GM21717 (cell line): ENCODE data around the gene MRPL22.
A peak's percentile ranks its signal among the peaks of the same experiment; 100 is the strongest.
"Not testable (repeated sequence)": the region's sequence is repeated elsewhere in the genome, so short reads cannot be mapped to it uniquely, and the experiment has no call there.

Experiments used
- ATAC-seq: cut with Tn5 transposase; IDR thresholded peaks from one replicate; pipeline ENCODE4 v1.9.1; 2021; ENCODE audit warnings: mild to moderate bottlenecking, moderate library complexity; ENCODE audit not compliant: unreplicated experiment

Gene MRPL22

DNA sequence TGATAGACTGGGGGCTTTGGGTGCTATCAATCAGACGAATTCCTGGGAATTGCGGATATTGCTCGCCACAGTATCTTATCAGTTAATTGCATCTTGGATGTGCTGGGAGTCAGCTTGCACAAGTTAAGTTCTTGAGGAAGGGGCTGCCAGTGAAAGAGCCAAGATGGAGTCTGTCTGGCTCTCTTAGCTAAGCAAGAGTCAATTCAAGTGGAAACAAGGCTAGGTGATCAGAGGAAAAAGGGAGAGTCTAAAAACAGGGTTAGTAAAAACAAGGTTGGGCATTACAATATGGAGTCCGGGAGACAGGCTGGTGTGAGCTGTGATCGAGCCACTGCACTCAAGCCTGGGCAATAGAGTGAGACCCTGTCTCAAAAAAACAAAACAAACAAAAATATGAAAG is 1.5 kb upstream of the MRPL22 start:
- ATAC-seq = not testable (repeated sequence)

DNA sequence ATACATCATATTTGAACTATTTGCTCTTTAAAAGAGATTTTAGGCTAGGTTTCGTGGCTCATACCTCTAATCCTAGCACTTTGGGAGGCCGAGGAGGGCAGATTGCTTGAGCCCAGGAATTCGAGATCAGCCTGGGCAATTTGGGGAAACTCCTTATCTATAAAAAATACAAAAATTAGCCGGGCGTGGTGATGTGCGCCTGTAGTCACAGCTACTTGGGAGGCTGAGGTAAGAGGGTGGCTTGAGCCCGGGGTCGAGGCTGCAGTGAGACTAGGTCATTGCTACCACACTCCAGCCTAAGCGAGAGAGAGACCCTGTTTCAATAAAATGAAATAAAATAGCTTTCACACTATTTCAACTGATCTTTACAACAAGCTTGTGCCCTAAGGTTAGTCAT is 500 bp upstream of the MRPL22 start:
- no peak for ATAC-seq

DNA sequence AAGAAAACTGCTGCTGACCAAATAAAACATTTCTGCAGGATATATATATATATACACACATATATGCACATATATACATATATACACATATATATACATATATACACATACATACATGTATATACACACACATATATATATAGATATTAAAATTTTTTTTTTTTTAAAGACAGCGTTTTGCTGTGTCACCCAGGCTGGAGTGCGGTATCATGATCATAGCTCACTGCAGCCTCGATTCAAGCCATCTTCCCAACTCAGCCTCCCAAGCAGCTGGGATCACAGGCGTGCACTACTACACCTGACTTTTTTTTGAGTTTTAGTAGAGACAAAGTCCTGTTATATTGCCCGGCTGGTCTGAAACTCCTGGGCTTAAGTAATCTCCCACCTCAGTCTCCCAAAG is 2.7 kb downstream of the MRPL22 start:
- ATAC-seq = no peak

DNA sequence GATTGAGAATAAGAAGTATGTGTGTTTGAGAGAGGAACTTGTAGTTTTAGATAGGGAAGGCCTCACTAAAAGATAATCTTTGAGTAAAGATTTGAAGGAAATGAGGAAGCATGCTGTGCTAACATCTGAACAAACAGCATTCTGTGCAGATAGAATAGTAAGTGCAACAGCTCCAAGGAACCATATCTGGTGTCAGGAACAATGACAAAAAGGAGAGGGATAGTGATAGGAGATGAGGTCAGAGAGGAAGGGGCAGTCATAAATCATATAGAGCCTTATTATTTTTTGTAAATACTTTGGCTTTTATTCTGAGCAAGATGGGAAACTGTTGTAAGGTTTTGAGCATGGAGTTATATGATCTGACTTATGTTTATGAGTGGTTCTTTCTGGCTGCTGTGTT is 3.8 kb downstream of the MRPL22 start:
- no peak for ATAC-seq

DNA sequence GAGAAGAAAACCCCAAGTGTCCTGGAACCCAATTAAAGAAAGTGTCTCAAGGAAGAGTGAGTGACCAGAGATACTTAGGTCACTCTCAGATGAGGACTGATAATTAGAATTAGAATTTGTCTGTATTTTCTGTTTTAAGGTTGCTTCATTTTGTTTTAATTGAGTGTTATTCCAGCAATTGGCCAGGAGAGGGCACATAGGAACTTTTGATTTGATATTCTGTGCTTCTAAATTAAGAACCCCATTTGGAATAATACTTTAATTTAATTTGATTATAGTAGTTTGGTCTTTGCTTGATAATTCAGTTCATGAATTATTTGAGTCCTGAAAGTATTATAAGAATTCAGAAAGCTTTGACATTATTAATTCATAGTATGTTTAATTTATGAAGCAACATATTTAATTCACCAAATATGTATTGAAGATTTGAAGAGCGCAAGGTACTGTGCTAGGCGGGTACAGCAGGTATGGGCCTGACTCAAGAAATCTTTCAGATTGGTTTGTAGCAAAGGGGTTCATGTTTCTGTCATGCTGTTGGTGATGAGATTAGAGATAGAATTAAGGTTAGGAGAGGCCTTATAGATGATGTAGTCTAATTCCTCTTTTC is 4.9 kb downstream of the MRPL22 start:
- ATAC-seq = no peak

DNA sequence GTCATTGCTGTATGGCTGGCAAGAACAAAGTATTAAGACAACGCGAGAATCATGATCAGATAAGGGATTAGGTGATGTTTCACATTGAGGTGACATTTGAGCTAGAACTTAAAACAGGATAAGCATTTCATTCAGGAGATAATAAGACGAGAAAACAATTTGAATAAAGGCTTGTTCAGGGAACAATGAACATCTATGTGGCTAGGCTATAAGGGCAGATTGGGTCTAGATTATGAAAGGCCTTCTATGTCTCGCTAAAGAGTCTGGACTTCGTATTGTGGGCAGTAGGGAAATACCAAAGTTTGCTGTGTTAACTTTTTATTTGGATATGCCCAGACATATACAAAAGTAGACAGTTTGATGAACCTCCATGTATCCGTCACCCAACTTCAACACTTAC is 6.9 kb downstream of the MRPL22 start:
- ATAC-seq = no peak

DNA sequence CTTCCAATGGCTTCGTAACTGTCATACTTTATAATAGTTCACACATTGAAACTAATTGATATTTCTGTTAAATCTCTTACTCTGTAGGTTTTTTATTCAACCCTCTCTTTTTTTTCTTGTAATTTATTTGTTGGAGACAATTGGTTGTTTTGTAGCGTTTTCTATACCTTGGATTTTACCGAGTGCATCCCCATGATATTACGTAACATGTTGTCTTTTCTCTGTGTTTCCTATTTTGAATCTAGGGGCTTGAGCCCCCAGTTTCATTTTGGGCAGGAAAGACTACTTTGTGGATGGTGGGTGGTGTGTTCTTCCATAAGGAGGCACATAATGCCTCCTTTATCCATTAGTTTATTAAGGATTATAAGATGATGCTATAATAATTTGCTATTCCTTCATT is 7.4 kb downstream of the MRPL22 start:
- no peak for ATAC-seq

DNA sequence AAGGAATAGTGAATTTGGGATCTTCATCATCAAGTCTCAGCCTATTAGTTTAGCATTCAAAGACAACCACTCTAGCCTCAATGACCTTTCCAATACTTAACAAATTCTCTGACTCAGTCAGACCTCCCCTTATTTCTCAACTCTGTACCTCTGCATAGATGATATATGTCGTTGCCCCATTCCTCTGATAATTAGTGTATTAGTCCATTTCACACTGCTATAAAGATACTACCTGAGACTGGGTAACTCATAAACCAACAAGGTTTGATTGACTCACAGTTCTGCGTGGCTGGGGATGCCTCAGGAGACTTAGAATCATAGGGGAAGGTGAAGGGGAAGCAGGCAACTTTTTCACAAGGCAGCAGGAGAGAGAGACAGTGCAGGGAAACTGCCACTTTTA is 8.9 kb downstream of the MRPL22 start:
- ATAC-seq = no peak

DNA sequence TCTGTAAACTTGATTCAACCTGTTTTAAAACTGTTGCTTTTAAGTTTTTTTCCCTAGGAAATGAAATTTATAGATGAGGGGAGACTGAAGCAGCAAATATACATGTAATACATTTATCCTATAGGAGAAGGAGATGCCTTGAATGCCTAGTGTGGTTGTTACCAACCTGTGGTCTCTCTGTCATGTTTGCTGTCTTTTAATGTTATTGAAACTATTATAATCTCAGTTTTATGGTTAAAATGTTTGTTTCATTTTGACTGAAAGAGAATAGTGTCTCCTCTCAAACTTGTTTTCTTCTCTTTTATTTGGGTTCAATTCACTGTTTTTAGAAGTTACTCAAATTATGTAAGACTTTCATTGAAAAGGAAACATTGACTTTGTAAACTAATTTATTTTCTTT is 15.8 kb downstream of the MRPL22 start:
- ATAC-seq = no peak

DNA sequence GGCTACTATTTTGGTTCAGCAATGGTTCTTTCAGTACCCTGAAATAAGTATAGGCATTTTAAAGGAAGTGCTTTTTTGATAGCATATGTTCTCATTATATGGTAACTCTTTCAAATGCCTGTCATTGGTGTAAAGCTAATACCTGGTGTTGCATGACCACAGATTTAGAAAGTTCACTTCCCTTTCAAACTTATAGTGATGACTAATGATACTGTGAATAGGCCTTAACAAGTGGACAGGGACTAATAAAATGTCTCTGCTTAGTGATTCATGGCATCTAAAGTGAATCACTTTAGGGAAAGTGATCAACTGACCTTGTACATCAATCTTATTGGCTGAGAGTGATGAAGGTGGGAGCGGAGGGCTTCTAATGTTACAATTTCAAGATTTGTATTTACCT is 21.6 kb downstream of the MRPL22 start:
- ATAC-seq = peak; percentile 91

DNA sequence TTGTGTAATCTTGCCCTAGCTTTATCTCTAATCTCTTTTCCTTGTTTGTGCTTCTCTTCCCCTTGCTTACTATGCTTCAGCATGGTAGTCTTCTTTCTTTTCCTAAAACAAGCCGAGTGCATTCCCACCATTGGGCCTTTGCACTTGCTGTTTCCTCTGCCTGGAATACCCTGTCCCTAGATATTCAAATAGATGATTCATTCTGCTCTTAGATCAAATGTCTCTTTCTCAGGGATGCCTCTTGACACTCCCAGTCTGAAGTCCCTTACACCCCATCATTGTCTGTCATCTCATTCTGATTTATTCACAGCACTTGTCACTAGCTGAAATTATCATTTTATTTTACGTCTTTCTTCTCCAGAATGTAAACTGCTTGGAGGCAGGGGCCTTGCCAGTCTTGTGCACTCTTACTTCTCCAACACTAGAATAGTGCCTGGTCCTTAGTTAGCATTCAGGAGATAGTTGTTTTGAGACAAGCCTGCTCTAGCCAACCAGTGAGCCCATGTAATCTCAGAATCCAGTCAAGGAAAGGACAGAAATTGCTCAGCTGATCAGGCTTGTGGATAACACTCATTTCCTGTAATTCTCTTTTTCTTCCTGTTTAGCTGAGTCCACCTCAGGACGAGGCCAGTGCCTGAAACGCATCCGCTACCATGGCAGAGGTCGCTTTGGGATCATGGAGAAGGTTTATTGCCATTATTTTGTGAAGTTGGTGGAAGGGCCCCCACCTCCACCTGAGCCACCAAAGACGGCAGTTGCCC is 25.4 kb downstream of the MRPL22 start:
- no peak for ATAC-seq

DNA sequence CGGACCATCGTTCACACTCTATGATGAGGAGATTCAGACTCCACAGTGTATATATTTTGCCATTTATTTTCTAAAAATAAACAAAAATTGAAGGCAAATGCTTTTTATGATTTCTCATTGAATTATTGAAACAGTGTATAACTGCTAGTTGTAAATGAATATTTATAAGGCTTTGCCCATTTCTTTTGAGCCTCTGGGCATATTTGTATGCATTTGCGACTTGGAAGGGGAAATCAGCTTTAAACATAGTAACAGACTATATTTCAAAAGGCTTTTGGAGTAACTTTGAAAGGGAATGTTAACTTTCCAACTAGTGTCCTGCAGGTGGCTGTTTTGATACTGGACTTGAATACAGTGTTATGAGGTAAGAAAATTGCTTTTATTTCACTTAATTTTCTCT is 26.0 kb downstream of the MRPL22 start:
- ATAC-seq = no peak

DNA sequence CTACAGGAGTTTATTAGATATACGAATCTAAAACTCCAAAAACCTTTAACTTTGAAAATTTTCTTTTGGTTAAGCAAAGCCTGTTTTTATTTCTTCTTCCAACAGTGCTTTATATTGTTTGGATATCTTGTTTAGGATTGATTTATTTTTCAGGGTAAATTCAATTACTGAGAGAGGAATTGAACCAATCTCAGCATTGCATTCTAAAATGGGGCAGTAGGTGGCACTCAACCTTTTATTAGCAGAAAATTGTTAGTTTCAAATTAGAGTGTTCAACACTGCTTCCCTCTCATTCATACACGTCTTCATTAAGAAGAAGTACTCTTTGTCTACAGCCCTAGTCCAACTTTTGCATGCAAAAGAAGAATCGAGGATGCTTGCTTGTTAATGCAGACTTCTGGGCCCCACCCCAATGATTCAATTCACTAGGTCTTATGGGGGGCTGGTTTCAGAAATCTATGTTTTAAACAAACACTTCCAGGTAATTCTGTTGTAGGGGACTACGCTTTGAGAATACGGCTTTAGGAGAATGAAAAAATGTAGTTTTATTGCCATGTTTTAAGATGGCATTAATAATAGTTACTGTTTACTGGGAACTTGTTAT is 26.6 kb downstream of the MRPL22 start:
- no peak for ATAC-seq

DNA sequence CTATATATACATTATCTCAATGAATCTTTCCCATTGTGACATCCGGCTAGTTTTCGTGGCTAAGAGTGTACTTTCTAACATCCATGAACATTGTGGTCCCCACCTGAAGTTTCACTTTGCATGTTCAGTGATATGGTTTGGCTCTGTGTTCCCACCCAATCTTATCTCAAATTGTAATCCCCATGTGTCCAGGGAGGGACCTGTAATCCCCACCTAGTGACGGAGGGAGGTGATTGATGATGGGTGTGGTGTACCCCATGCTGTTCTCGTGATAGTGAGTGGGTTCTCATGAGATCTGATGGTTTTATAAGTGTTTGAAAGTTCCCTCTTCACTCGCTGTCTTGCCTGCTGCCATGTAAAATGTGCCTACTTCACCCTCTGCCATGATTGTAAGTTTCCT is 28.1 kb downstream of the MRPL22 start:
- no peak for ATAC-seq

DNA sequence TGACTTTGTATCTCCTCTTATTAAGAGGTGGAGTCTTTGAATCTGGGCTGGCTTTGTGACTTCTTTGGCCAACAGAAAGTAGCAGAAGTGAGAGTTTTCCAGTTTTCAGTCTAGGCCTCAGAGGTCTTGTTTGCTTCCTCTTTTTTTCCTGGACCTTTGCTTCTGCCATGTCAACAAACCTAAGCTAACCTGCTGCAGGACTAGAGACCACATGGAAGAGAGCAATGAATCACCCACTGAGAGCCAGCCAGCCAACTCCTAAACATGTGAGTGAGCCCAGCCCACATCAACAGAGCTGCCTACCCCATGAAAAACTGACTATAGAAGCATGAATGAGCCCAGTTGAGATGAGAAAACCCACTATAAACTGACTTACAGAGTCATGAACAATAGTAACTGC is 29.9 kb downstream of the MRPL22 start:
- ATAC-seq = no peak

DNA sequence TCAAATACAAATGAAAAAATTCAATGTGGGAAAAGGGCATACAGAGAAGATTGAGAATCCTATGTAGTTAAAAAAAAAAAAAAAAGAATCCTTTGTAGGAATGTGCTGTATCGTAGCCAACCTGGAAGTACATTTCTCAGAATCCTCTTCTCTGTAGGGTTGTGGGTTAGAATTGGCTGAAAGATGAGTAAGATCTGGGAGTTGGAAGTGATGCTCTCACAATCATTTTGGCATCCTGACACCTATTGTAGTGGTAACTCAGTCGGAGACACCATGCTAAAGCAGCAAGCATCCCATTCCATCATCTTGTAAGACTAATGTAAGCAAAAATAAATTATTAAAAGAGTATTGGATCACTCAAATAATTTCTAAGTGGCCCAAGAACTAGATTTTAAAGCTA is 30.6 kb downstream of the MRPL22 start:
- no peak for ATAC-seq

DNA sequence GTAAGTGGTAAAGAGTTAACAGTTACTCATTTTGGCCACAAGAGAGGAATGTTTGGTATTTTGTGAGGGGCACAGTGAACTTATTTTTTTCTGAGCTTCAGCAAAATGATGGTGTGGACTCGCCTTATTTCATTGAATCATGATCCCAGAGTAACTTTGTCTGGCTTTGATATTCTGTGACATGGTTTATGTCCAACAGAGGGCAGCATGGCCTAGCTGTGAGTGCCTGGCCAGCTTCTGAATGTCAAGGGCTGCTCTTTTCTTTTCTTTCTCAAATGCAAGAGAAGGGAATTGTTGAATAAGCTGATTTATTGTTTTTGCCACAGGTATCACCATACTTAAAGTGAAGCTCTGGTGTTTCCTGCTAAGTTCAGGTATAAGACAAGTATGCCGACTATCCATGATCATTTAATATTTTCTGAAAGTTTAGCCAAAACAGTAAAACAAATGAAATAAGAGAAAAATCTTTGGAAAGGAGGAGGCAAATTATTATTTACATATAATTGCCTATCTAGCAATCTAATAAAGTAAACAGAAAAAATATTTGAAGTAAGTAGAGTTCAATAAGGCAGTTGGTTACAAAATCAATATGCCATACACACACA is 31.7 kb downstream of the MRPL22 start:
- ATAC-seq = no peak

DNA sequence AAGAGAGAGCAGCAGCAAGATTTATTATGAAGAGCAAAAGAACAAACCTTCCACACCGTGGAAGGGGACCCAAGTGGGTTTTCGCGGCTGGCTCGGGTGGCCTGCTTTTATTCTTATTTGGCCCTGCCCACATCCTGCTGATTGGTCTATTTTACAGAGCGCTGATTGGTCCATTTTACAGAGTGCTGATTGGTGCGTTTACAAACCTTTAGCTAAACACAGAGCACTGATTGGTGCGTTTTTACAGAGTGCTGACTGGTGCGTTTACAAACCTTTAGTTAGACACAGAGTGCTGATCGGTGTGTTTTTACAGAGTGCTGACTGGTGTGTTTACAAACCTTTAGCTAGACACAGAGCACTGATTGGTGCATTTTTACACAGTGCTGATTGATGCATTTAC is 35.2 kb downstream of the MRPL22 start:
- ATAC-seq = not testable (repeated sequence)

DNA sequence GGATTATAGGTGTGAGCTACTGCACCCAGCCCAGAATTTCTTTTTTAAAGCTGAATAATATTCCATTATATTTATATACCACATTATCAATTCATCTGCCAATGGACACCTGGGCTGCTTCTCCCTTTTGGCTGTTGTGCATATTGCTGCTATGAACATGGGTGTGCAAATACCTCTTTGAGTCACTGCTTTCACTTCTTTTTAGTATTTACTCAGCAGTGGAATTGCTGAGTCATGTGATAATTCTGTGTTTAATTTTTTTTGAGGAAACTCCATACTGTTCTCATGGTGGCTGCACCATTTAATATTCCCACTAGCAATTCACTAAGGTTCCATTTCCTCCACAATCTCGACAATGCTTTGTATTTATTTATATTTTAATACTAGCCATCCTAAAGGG is 36.5 kb downstream of the MRPL22 start:
- peak; percentile 54 for ATAC-seq

DNA sequence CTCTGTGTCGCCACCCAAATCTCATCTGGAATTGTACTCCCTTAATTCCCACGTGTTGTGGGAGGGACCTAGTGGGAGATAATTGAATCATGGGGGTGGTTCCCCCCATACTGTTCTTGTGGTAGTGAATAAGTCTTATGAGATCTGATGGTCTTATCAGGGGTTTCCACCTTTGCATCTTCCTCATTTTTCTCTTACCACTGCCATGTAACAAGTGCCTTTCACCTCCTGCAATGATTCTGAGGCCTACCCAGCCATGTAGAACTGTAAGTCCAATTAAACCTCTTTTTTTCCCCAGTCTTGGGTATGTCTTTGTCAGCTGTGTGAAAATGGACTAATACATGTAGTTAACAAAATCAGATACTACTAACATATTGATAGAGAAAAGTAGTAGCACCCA is 37.4 kb downstream of the MRPL22 start:
- ATAC-seq = not testable (repeated sequence)

DNA sequence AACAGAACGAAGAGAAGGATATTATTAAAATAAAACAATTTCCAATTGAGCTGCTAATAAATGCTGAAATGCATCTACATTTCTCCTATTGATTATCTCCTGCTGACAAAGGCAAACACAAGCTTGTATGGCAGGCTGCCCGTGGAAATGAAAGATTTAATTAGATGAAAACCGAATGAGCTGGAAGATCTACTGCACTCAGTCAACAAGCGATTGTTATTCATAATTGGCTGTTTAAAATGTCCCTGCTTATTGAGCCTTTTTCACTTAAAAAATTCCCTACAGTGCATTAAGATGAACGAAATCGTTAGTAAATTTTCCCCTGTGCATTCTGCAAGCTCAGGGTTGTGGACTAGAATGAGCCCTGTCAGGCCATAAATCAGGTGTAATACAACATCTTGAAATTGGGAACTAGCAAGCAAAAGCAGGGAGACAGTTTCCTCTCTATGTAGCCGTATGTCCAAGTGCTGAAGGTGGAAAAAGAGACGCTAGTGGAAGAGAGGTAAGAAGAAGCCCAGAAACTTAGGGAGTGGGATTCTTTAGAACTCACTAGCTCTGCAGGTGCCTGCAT is 44.2 kb downstream of the MRPL22 start:
- ATAC-seq = no peak

DNA sequence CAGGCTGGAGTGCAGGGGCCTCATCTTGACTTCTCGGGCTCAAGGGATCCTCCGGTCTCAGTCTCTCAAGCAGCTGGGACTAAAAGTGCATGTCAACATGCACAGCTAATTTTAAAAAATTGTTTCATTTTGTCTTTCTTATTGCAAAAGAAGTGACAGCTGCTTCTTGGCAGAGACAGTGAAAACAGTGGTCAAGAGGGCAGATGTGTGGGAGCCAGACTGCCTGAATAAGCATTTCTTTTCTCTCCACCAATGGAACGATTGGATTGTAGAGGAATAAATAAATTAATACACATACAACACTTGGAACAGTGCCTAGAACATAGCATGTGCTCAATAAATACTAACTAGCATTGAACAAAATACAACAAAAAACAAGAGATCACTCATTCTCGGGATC is 45.3 kb downstream of the MRPL22 start:
- ATAC-seq = no peak
